ENCODE measurements around the gene C9orf72. TPM values are rescaled to one million over a fixed set of nuclear protein-coding genes. Genes with fewer than 3 reads are reported as not detected.

The C9orf72 gene
- total and polyA plus RNA-seq, 9 of the 15 experiments (the other 6 are each of a cell fraction or from before 2014, with no cell fraction given): 2.3 to 7.3 (median 4.1) TPM

GRCh38 chr9:27561685-27562084, 11.6 kb downstream of the C9orf72 start:
- H3K4me1 ChIP-seq (replicated peaks in 1 of 2; ENCODE audit: control insufficient read depth in 2 of 2, insufficient read depth in 2 of 2, low read length in 2 of 2): no peaks in the 10 kb centered on the region
- no peaks in the 10 kb centered on the region for H3K9me1 ChIP-seq (ENCODE audit: control insufficient read depth, insufficient read depth, low read length)
- no peak for TF ChIP-seq LEF1 (IDR thresholded peaks at IDR 0.05)
- TF ChIP-seq CBFA2T2 (conservative IDR thresholded peaks at IDR 0.05): no peak
- TF ChIP-seq SOX6 (IDR thresholded peaks at IDR 0.05): no peak
- no peak for TF ChIP-seq HMG20B (CRISPR knock-in tag; IDR thresholded peaks at IDR 0.05)
- no peak for TF ChIP-seq CBX1 (IDR thresholded peaks at IDR 0.05; ENCODE audit: low read depth)
- TF ChIP-seq PTRF (tag; IDR thresholded peaks at IDR 0.05): no peak
- no peak for TF ChIP-seq POLR2H (tag; IDR thresholded peaks at IDR 0.05; ENCODE audit: low read depth)
- no peak for TF ChIP-seq CREB1 (IDR thresholded peaks at IDR 0.05)
- no peak for TF ChIP-seq CREB1 (CRISPR knock-in tag; IDR thresholded peaks at IDR 0.05)
- no peak for TF ChIP-seq TFAM (CRISPR knock-in tag; conservative IDR thresholded peaks at IDR 0.05)
- no peak for TF ChIP-seq NCOA6 (IDR thresholded peaks at IDR 0.05)
- H3K4me2 ChIP-seq (ENCODE audit: insufficient read depth, low read length): no peak overlapping the region
- H2AFZ ChIP-seq (ENCODE audit: low read depth, low read length): no peak overlapping the region
- H3K4me3 ChIP-seq: no peak overlapping the region
- H3K36me3 ChIP-seq (ENCODE audit: control insufficient read depth, insufficient read depth, low read length): 0 out of 3 replicates have a peak, but pooled peaks cover 2% of the 10 kb centered on the region
- H3K27ac ChIP-seq (ENCODE audit: extremely low read depth, low read depth, low read length): no peak overlapping the region
- H3K9ac ChIP-seq (ENCODE audit: insufficient read depth in 1 of 2, low read depth in 2 of 2, low read length in 2 of 2): no peak overlapping the region
- DNase-seq (ENCODE audit: extremely low read depth in 1 of 4, low spot score in 3 of 4): no peak
- FAIRE-seq: no peak
- no peaks in the 10 kb centered on the region for H3K9me3 ChIP-seq (replicated peaks; ENCODE audit: control insufficient read depth, insufficient read depth, low read depth, low read length)
- no peak for ATAC-seq
- H3K27me3 ChIP-seq (ENCODE audit: control insufficient read depth in 2 of 2, insufficient read depth in 2 of 2, low read length in 2 of 2): no peaks in the 10 kb centered on the region
- no TSS peak for BruUV-seq (replicated peaks)
- H4K20me1 ChIP-seq (replicated peaks; ENCODE audit: control insufficient read depth, insufficient read depth, low read length): no peaks in the 10 kb centered on the region
- intact Hi-C loops (cut with micrococcal nuclease) (no loop called here), in situ Hi-C loops (cut with MboI) (no loop called here)
- WGBS (ENCODE audit: insufficient coverage, low coverage, missing lambda C conversion rate): 71% methylated on average over 3 of the region's 3 CpGs
- H3K79me2 ChIP-seq (ENCODE audit: control insufficient read depth, insufficient read depth, low read length): no peaks in the 10 kb centered on the region
- POLR2A ChIA-PET: no interaction called here
- CTCF ChIA-PET (ENCODE audit: low intra/inter-chr PET ratio): no interaction called here

Data from K562 (cell line).